GM19324 (cell line): ENCODE results near the gene RPS17.
"Not testable (repeated sequence)": the region's sequence is repeated elsewhere in the genome, so short reads cannot be mapped to it uniquely, and the experiment has no call there.

Experiments used
- ATAC-seq: cut with Tn5 transposase; IDR thresholded peaks from one replicate; pipeline ENCODE4 v1.9.1; 2021; ENCODE audit warnings: mild to moderate bottlenecking, moderate library complexity; ENCODE audit not compliant: unreplicated experiment, low FRiP score

The RPS17 gene

GRCh38 chr15:82549199-82549665, 9.0 kb upstream of the RPS17 start:
- no peak for ATAC-seq

GRCh38 chr15:82548700-82549099, 8.4 kb upstream of the RPS17 start:
- ATAC-seq = no peak

- no peak for ATAC-seq
Measured at GRCh38 chr15:82545478-82545877, 5.2 kb upstream of the RPS17 start.

- ATAC-seq = no peak
Measured at GRCh38 chr15:82545002-82545401, 4.7 kb upstream of the RPS17 start.

- ATAC-seq = no peak
Measured at GRCh38 chr15:82544431-82544830, 4.2 kb upstream of the RPS17 start.

GRCh38 chr15:82543160-82543559, 2.9 kb upstream of the RPS17 start:
- ATAC-seq = no peak

GRCh38 chr15:82540984-82541431, 751 bp upstream of the RPS17 start:
- ATAC-seq = no peak

GRCh38 chr15:82539691-82540054, 584 bp downstream of the RPS17 start:
- ATAC-seq = peak; percentile 4

- no peak for ATAC-seq
Measured at GRCh38 chr15:82538961-82539690, 1.1 kb downstream of the RPS17 start.

- ATAC-seq = no peak
Measured at GRCh38 chr15:82537351-82537908, 2.8 kb downstream of the RPS17 start.

- ATAC-seq = no peak
Measured at GRCh38 chr15:82536409-82537350, 3.6 kb downstream of the RPS17 start.

GRCh38 chr15:82535566-82536408, 4.5 kb downstream of the RPS17 start:
- ATAC-seq = no peak

GRCh38 chr15:82535151-82535550, 5.1 kb downstream of the RPS17 start:
- ATAC-seq = not testable (repeated sequence)

- not testable (repeated sequence) for ATAC-seq
Measured at GRCh38 chr15:82534457-82534861, 5.8 kb downstream of the RPS17 start.

GRCh38 chr15:82533801-82534200, 6.5 kb downstream of the RPS17 start:
- no peak for ATAC-seq

- ATAC-seq = no peak
Measured at GRCh38 chr15:82532991-82533481, 7.2 kb downstream of the RPS17 start.

GRCh38 chr15:82532383-82532990, 7.8 kb downstream of the RPS17 start:
- no peak for ATAC-seq

GRCh38 chr15:82531496-82532382, 8.5 kb downstream of the RPS17 start:
- no peak for ATAC-seq
